GM13977 (cell line): ENCODE results near the gene SLC6A13.
"Not testable (repeated sequence)": the region's sequence is repeated elsewhere in the genome, so short reads cannot be mapped to it uniquely, and the experiment has no call there.

Experiments used
- DNase-seq: peaks from one replicate; pipeline ENCODE4 v3.0.0; 2012; ENCODE audit warnings: low spot score
- in situ Hi-C: fragments of 300-500 bp; cut with MboI; formaldehyde crosslinking; loops from one replicate; pipeline ENCODE4 v1.12.0; 2022; ENCODE audit warnings: low sequenced_read_pairs, low pct_unique_long_range_greater_than_20kb, mixed read lengths, inconsistent platforms; ENCODE audit not compliant: unreplicated experiment
- TF ChIP-seq, protein P1 (sequence below): IDR thresholded peaks from 2 replicates; pipeline ENCODE4 v1.5.1; 2012; ENCODE audit warnings: mild to moderate bottlenecking, control low read depth; ENCODE audit not compliant: insufficient read depth; ENCODE audit errors: extremely low read depth, missing control alignments

Gene SLC6A13

DNA sequence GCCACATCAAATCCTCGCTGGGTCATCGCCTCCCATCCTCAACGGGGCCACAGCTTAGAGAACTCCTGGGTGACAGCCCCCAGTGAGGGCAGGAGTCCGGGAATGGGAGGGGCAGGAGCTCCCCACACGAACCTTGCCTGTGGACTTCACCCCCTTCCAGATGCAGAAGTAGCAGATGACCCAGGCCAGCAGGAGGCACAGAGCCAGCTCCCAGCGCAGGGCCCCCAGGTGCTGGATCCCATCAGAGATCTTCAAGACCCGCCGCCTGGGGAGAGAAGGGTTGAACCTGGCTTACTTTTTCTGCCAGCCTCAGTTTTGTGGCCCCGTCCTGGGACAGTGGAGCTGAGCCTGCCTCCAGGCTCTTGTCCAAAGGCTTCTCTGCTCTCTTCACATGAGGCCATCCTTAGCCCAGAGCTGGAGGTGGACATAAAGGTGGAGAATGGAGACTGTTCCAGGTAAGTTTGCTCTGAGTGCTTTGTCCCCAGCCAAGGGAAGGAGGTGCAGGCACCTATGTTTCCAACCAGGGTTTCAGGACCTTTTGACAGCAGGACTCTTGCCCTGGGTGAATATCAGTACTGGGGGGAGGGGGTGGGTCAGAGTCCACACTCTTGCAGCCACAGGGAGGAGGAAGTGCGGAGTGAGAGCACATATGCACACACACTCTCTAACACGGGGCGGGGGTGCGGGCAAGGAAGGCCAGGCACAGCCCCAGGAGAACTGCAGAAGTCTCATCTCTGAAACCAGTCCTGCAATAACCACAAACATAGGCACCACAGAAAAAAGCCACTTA, 25.4 kb downstream of the SLC6A13 start:
- TF ChIP-seq, protein P1, sequence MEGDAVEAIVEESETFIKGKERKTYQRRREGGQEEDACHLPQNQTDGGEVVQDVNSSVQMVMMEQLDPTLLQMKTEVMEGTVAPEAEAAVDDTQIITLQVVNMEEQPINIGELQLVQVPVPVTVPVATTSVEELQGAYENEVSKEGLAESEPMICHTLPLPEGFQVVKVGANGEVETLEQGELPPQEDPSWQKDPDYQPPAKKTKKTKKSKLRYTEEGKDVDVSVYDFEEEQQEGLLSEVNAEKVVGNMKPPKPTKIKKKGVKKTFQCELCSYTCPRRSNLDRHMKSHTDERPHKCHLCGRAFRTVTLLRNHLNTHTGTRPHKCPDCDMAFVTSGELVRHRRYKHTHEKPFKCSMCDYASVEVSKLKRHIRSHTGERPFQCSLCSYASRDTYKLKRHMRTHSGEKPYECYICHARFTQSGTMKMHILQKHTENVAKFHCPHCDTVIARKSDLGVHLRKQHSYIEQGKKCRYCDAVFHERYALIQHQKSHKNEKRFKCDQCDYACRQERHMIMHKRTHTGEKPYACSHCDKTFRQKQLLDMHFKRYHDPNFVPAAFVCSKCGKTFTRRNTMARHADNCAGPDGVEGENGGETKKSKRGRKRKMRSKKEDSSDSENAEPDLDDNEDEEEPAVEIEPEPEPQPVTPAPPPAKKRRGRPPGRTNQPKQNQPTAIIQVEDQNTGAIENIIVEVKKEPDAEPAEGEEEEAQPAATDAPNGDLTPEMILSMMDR: no peak
- no peak for DNase-seq
- in situ Hi-C loops: no loop called here

DNA sequence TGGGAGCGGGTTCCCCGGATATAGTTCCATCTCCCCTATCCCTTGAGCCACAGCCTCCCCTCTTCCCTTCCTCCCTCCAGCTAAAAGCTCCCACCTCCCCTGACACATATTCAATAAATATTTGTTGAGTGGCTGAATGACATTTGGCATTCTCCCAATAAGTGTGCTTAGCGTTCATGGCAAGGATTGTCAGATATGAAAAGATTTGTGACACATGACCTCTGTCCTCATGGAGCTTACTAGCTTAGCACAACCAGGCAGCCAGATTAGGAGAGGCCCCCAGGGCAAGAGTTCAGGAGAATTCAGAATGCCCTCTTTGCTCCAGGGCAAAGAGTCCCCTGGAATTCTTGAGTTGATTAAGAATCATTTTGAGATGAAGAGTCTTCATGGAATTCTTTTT, 26.2 kb downstream of the SLC6A13 start:
- TF ChIP-seq, protein P1: no peak
- in situ Hi-C loops: no loop called here
- DNase-seq: no peak

DNA sequence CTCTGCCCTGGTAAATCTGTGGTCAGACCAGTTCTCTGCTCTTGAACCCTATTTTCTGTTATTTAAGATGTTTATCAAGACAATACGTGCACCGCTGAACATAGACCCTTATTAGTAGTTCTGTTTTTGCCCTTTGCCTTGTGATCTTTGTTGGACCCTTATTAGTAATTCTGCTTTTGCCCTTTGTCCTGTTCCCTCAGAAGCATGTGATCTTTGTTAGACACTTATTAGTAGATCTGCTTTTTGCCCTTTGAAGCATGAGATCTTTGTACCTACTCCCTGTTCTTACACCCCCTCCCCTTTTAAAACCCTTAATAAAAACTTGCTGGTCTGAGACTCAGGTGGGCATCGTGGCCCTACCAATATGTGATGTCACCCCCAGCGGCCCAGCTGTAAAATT, 26.7 kb downstream of the SLC6A13 start:
- DNase-seq, in situ Hi-C loops: not testable (repeated sequence)

DNA sequence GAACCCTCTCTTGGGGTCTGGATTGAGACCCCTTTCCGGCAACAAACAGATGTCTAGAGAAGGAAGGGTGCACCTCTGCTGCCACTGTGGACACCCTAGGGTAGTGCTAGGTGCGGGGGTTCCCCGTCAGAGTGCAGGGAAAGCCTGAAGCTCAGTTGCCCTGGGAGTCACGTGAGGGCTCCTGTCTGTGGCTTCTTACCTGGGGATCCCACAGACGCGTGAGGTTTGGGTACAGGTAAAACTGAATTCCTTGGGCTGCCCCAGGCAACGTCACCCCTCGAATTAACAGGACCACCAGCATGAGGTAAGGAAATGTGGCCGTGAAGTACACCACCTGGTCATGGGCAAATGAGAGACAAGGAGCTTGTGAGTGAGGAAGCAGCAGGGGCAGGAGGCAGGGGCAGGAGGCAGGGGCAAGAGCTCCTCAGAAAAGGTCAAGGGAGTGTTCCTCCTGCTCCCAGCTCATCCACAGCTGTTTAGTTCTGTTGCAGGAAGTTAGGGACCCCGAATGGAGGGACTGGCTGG, 27.7 kb downstream of the SLC6A13 start:
- DNase-seq: no peak
- in situ Hi-C loops: no loop called here

DNA sequence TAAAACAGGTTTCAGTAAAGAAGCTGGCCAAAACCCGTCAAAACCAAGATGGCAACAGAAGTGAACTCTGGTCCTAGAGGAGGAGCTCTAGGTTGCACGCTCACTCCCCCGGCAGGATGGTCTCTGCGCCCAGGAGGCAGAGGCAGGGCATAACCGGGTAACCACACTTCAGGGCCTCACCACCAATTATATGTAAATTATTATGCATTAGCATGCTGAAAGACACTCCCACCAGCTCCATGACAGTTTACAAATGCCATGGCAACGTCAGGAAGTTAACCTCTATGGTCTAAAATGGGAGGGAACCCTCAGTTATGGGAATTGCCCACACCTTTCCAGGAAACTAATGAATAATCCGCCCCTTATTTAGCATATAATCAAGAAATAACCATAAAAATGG, 28.6 kb downstream of the SLC6A13 start:
- no peak for DNase-seq
- TF ChIP-seq, protein P1: no peak
- in situ Hi-C loops: no loop called here

More for the DNA sequence above, 27.7 kb downstream of the SLC6A13 start:
- TF ChIP-seq, protein P1: no peak

DNA sequence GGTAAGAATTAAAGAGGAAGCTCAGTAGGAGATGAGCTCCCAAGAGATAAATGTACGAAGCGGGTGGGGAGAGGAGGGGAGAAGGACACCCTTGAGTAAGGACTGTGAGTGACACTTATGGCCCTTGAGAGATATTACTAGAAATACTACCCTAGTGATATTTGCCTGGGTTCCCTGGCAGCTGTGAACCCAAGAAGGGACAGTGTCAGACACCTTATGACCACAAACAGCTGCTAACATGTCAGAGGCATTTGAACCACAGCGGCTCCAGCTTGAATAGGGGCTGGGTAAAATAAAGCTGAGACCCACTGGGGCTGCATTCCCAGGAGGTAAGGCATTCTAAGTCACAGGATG, 29.0 kb downstream of the SLC6A13 start:
- DNase-seq: no peak
- TF ChIP-seq, protein P1: no peak
- in situ Hi-C loops: no loop called here

DNA sequence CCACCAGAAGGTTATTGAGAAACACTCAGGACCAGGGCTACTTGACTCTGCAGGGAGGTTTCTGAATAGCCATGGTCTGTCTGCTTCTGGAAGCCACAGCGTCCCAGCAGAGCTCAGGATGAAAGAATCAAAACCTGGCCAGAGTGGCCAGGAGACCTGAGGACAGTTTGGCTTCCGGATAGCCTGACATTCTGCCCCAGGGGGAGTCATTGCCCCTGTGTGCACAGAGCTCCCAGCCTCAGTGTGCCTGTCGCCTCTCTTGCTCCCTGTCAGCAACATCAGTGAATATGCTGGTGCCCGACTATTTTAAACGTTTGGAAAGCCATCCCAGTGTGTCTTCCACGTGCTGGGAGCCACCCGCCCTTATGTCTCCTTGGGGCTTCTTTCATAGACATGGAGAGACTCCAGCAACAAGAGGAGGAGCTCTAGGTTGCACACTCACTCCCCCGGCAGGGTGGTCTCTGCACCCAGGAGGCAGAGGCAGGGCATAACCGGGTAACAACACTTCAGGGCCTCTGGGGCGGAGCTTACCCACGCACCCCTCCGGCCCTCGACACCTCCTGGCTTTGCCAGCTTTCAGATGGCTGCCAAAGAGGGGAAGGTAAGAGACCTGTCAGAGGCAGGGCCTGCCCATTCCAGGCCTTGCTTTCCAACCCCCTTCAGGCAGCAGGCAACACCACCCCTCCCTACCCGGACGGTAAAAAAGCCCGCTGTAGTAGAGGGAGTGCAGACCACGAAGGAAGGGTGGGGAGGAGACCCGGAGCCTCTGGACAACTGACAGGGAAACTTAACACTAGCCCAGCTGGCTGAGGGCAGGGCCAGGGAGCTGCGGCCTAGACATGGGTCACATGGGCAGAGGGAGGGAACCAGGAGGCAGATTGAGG, 29.7 kb downstream of the SLC6A13 start:
- in situ Hi-C loops: no loop called here
- DNase-seq: no peak
- TF ChIP-seq, protein P1: no peak
